Hepatocyte (in vitro differentiated cells): ENCODE results near the gene PTPRD.

ENCODE experiments used
- EZH2 ChIP-seq: fragments of 200-600 bp; sonication (generic); IDR thresholded peaks from 2 replicates; pipeline ENCODE4 v1.6.1; 2016; ENCODE audit warnings: antibody characterized with exemption, mild to moderate bottlenecking, borderline replicate concordance
- EZH2phosphoT487 ChIP-seq: fragments of 200-600 bp; sonication (generic); IDR thresholded peaks from one replicate; pipeline ENCODE4 v1.6.1; 2018; ENCODE audit warnings: antibody characterized with exemption, mild to moderate bottlenecking, low read depth, moderate library complexity; ENCODE audit not compliant: unreplicated experiment, severe bottlenecking
- TF ChIP-seq, protein P1 (sequence below): fragments of 200-600 bp; sonication (generic); IDR thresholded peaks from 2 replicates; pipeline ENCODE4 v1.5.1; 2016; ENCODE audit warnings: antibody characterized with exemption, mild to moderate bottlenecking; ENCODE audit not compliant: poor library complexity

GRCh38 chr9:9016597-9016996 is 1596.2 kb downstream of the PTPRD start:
- TF ChIP-seq, protein P1, sequence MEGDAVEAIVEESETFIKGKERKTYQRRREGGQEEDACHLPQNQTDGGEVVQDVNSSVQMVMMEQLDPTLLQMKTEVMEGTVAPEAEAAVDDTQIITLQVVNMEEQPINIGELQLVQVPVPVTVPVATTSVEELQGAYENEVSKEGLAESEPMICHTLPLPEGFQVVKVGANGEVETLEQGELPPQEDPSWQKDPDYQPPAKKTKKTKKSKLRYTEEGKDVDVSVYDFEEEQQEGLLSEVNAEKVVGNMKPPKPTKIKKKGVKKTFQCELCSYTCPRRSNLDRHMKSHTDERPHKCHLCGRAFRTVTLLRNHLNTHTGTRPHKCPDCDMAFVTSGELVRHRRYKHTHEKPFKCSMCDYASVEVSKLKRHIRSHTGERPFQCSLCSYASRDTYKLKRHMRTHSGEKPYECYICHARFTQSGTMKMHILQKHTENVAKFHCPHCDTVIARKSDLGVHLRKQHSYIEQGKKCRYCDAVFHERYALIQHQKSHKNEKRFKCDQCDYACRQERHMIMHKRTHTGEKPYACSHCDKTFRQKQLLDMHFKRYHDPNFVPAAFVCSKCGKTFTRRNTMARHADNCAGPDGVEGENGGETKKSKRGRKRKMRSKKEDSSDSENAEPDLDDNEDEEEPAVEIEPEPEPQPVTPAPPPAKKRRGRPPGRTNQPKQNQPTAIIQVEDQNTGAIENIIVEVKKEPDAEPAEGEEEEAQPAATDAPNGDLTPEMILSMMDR: no peak
- TF ChIP-seq EZH2phosphoT487 (no peak), EZH2 (no peak)
